IPS-18c (cell line): Measurements from ENCODE around the gene MRPS31.
"Not testable (repeated sequence)": the region's sequence is repeated elsewhere in the genome, so short reads cannot be mapped to it uniquely, and the experiment has no call there.

Source experiments
- H3K4me3 ChIP-seq: 2 replicates; pipeline ENCODE4 v1.7.0; 2013; ENCODE audit warnings: low read depth, mild to moderate bottlenecking, low read length, moderate library complexity; ENCODE audit not compliant: insufficient read depth
- H3K9me3 ChIP-seq: one replicate; pipeline ENCODE4 v1.6.1; 2013; ENCODE audit warnings: mild to moderate bottlenecking, low read length, moderate library complexity; ENCODE audit not compliant: control insufficient read depth, insufficient read depth

The MRPS31 gene

DNA sequence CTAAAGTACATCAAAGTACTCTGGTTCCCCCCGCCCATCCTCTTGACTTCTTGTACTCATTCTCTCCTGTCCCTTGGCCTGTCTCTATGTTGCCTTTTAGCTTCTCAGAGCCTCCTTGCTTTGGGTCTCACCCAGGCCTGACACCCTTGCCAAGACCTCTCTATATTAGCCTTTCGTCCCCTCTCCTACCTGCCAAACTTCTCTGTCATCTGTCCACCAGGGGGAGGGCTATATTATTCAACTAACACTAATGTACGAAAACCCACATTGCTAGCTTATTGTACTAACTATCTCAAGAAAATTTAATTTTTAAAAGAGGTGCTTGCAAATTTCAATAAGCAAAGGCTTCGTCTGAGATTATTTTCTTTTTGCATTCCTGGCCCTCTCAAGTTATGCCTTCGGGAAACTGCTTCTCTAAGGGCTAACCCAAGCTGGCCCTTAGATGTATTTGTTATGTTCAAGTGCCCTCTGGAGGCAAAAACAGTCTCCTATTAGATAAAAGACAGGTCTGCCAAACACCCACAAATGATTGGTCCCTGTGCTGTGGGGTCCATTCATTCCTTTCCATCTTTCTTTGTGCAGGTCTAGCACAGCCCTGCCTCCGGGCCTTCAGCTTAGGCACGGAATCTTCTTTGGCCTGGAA lies 6.3 kb upstream of the MRPS31 start:
- no peaks in the 10 kb centered on the region for H3K9me3 ChIP-seq
- H3K4me3 ChIP-seq, result peak overlapping the region; percentile 40; the same call in 1 of the 2 replicates

GRCh38 chr13:40776681-40777165 lies 5.7 kb upstream of the MRPS31 start:
- Histone ChIP-seq H3K4me3 (no peak overlapping the region), H3K9me3 (no peaks in the 10 kb centered on the region)

DNA sequence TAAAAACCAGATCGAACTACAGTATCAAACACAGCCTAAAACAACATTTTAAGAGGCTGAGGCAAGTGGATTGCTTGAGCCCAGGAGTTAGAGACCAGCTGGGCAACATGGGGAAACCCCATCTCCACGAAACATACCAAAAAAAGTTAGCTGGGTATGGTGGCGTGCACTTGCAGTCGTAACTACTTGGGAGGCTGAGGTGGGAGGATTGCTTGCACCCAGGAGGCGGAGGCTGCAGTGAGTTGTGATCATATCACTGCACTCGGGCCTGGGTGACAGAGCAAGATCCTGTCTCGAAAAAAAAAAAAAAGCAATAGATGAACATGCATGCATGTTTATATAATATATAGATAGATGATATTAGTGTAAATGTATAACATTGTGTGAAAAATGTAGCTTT lies 5.2 kb upstream of the MRPS31 start:
- Histone ChIP-seq H3K4me3 (no peak overlapping the region), H3K9me3 (no peaks in the 10 kb centered on the region)

GRCh38 chr13:40774672-40775071 lies 3.7 kb upstream of the MRPS31 start:
- Histone ChIP-seq H3K4me3 (no peak overlapping the region), H3K9me3 (no peaks in the 10 kb centered on the region)

DNA sequence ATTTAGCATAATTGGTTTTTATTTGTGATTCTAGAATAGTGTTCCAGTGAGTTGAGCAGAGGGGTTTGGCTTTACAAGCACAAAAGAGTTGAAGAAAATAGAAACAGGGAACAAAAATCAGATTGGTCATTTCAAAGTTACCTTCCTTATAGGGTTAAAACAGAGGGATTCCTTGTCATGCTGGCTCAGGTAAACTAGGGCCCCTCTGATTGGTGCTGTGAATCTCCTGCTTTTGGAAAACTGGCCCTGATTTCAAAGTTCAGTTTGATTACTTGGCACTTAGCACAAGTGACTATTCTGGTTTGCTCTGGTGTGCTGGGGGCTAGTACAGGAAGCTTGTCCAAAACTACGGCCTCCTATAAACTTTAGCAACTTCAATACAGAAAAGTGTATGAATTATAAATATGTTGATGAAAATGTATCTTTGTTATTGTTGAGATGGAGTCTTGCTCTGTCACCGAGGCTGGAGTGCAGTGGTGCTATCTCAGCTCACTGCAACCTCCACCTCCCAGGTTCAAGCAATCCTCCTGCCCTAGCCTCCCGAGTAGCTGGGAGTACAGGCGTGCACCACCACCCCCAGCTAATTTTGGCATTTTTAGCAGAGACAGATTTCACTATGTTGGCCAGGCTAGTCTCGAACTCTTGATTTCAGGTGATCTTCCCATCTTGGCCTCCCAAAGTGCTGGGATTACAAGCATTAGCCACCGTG lies 1.9 kb upstream of the MRPS31 start:
- Histone ChIP-seq H3K4me3 (no peak overlapping the region), H3K9me3 (no peaks in the 10 kb centered on the region)

DNA sequence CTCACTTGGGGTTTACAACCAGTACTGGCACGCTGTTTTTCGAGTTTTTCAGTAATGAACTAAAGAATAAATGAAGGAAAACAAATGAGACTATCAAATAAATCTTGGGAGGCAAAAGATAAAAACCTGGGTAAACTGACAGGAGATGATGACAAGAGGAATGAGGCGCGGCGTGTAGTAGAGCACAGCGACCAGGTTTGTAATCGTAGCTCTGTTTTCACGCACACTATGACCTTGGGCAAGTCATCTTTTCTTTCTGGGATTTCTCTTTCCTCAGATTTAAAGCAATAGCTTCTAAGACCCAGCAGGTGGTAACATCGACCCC lies 419 bp downstream of the MRPS31 start:
- no peaks in the 10 kb centered on the region for H3K9me3 ChIP-seq
- H3K4me3 ChIP-seq, result peak overlapping the region; percentile 99

- Histone ChIP-seq H3K4me3 (peak overlapping the region; percentile 99), H3K9me3 (no peaks in the 10 kb centered on the region)
Measured at GRCh38 chr13:40769970-40770369, 1.0 kb downstream of the MRPS31 start.

DNA sequence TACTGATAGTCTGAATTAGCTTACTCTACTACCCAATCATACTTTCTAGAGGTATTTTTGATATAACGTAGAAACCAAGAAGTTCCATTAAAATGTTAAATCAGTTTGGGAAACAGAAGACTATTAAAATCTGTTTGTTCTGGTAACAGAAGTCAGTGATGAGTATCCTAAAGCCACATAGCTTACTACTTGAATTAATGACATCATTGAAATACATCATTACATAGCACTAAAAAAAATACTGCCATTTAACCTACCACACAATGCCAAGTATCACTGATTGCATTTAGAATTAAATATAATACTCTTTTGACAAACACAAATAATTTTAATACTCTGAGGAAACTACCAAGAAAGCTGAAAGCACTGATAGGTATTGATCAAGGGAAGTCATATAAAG lies 5.4 kb downstream of the MRPS31 start:
- H3K9me3 ChIP-seq, result no peaks in the 10 kb centered on the region
- H3K4me3 ChIP-seq, result no peak overlapping the region

DNA sequence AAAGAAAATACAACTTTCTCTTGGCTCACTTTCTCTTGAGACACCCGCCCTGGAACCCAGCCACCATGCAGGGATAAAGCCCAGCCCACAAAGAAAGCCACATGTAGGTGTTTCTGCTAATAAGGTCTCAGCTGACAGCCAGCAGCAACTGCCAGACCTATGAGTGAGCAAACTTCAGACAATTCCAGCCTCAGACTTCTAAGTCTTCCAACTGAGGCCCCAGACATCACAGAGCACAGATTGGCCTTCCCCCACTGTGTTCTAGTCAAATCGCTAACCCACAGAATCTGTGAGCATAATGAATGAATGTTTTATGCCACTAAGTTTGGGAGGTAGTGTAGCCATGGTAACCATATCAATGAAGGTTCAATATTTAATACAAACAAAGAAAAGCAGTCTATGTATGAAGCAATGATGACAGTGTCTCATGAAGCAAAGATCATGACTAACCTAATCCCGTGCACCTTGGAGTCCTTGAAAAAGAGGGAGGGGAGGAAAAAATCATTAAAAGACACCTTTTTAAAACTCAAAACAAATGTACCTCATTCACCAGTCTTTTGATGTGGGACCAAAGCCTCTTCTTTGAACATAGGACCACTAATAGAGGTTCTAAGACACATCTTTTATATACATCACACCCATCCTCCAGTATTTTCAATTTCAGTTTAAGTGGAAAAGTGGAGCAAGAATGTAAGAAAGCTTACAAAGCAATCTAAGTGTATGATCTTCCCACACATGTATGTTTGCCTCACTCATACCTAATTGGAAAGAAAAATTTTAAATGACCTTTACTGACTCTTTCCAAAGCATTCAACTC lies 6.2 kb downstream of the MRPS31 start:
- no peak overlapping the region for H3K4me3 ChIP-seq
- no peaks in the 10 kb centered on the region for H3K9me3 ChIP-seq

GRCh38 chr13:40762849-40763248 lies 8.1 kb downstream of the MRPS31 start:
- no peak overlapping the region for H3K4me3 ChIP-seq

GRCh38 chr13:40758811-40759210 lies 12.2 kb downstream of the MRPS31 start:
- no peak overlapping the region for H3K4me3 ChIP-seq
- H3K9me3 ChIP-seq, result no peaks in the 10 kb centered on the region

More at GRCh38 chr13:40762849-40763248, 8.1 kb downstream of the MRPS31 start:
- H3K9me3 ChIP-seq, result no peaks in the 10 kb centered on the region

GRCh38 chr13:40756042-40756441 lies 14.9 kb downstream of the MRPS31 start:
- Histone ChIP-seq H3K9me3 (no peaks in the 10 kb centered on the region), H3K4me3 (no peak overlapping the region)

DNA sequence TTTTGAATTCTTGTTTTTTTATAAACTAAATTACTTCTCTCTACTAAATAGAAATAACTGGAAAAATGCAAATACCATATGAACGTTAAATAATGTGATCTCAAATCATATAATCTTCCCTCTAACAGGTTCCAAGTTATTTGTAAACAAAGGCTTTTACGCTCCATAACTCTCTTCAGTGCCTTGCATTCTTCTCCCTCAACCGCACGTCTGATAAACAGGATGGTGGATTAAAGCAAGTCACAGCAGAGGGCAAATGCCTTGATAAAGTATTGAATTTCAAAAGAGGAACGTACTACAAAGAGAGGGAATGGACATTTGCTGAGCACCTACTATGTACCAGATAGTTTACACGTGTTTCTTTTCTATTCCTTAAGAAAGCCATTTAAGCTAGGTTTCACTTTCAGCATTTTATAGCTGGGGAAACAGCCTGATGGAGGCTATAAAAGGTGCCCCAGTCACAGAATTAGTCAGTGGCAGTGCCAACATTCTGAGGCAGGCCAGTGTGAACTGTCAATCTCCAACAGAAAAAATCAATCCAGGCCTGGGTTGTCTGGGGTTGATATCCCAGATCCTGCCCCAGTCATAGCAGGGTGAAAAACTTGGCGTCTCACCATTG lies 15.8 kb downstream of the MRPS31 start:
- Histone ChIP-seq H3K4me3 (no peak overlapping the region), H3K9me3 (no peaks in the 10 kb centered on the region)

DNA sequence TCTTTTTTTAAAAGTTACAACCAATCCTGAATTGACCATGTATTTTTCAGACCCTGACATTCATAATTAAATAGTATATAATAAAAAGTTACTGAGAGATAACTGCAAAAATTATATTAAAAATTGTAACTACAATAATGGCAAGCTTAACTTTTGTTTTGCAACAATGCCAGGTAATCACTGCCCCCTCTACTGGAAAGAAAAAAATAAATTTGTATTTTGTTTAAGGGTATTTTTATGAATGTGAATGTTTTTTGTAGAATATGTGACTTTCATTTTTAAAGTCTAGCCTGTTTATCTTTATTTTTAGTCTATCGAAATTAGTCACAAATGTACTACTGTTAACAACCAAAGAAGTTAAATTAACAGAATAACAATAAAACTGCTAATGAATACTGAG lies 21.7 kb downstream of the MRPS31 start:
- Histone ChIP-seq H3K4me3 (no peak overlapping the region), H3K9me3 (no peaks in the 10 kb centered on the region)

GRCh38 chr13:40735232-40735548 lies 35.8 kb downstream of the MRPS31 start:
- H3K4me3 ChIP-seq, H3K9me3 ChIP-seq: not testable (repeated sequence)

GRCh38 chr13:40734536-40735231 lies 36.3 kb downstream of the MRPS31 start:
- peak overlapping the region; percentile 34 for H3K4me3 ChIP-seq
- not testable (repeated sequence) for H3K9me3 ChIP-seq

DNA sequence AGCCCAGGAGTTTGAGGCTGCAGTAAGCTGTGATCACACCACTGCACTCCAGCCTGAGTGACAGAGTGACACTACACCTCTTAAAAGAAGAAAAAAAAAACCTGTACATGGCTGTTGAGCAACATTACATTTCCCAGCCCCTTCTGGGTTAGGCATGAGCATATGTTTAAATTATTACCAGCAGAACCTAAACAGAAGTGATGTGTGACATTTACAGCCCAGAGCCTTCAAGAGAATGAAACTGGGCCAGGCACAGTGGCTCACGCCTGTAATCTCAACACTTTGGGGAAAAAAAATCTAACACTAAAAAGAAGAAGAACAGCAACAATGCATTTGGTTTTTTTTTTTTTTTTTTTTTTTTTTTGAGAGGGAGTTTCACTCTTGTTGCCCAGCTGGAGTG lies 38.3 kb downstream of the MRPS31 start:
- no peak overlapping the region for H3K4me3 ChIP-seq
- H3K9me3 ChIP-seq, result no peaks in the 10 kb centered on the region
